ENCODE measurements around the gene HSD11B1L.
"Not testable (repeated sequence)": the region's sequence is repeated elsewhere in the genome, so short reads cannot be mapped to it uniquely, and the experiment has no call there.

The HSD11B1L gene

DNA sequence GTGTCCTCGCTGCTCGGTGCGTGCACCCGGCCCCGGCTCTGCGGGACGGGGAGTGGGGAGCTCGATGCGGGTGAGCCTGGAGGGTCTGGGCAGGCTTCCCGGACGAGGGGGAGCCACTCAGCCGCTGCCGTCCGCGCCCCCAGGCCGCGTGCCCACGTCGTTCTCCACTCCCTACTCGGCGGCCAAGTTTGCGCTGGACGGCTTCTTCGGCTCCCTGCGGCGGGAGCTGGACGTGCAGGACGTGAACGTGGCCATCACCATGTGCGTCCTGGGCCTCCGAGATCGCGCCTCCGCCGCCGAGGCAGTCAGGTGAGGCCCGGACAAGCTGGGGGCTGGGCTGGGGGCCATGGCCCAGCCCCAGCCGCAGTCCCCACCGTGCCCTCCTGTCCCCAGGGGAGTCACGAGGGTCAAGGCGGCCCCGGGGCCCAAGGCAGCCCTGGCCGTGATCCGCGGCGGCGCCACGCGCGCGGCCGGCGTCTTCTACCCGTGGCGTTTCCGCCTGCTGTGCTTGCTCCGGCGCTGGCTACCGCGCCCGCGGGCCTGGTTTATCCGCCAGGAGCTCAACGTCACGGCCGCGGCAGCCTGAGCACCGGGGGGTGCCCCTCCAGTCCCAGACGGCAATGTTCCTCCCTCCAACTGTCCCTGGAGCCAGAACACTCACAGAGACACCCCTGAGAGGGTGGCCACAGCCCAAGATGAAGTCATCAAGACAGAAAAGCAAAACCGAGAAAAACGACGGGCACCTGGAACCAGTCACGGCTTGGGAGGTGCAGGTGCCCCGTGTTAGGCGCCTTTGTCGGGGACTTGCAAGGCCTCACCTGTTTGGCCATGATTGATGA is 6.8 kb downstream of the HSD11B1L start:
- DNase-seq (ENCODE audit: low spot score): no peak

DNA sequence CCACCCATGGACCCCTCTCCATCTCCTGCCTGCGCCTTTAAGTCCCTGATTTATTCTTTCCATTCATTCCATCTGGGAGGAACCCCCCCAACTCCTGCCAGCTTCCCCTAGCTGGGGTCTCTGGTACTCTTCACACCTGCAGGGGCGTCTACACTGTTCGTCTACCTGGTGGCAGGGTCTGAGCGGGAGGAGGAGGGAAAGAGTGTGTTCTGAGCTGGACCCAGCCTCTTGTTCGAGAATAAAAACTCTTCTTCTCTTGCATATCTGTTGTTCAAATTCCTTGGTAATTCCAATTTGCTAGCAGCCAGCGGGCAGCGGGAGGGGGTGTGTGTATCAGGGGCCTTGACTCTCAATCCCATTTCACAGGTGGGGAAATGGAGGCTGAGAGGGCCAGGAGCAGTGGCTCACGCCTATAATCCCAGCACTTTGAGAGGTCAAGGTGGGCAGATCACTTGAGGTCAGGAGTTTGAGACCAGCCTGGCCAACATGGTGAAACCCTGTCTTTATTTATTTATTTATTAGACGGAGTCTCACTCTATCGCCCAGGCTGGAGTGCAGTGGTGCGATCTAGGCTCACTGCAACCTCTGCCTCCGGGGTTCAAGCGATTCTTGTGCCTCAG is 7.5 kb downstream of the HSD11B1L start:
- not testable (repeated sequence) for DNase-seq (ENCODE audit: low spot score)

DNA sequence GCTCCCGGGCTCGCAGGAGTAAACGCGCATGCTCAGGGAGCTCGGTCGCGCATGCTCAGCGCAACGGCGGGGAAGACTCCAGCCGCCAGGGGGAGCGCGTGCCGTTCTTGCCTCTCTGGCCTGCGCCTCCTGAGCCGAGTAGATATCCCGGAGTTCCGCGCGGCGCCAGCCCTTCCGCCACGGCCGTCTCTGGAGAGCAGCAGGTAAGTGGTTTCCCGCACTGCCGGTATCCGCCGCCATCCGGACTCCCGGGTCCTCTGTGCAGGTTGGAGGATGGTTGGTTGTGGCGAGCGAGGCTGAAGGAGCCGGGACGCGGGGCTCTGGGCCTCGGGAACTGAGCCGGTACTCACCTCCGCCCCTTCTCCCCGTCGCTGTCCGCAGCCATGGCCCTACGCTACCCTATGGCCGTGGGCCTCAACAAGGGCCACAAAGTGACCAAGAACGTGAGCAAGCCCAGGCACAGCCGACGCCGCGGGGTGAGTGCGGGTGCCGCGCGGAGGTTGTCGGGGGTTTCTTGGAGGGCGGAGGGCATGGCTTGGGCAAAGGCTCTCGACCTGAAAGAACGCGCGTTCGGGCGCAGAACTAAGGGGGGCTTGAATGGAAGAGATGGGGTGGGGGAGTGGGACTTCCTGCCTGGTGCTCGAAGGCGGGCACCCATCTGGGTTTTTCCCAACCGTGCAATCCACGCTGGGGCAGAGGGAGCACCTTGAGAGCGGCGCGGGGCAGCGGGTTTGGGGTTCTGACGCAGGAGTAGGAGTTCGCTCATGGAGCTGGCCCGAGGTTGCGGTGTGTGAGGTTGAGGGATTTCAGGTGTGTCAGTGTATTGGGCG is 9.5 kb downstream of the HSD11B1L start, which contains the start of gene RPL36:
TSS of gene RPL36 (plus strand) at position 171 of the 830 bp plus-strand sequence. CDS start at position 384, 213 bp downstream.
- peak; percentile 98 for DNase-seq (ENCODE audit: low spot score)

DNA sequence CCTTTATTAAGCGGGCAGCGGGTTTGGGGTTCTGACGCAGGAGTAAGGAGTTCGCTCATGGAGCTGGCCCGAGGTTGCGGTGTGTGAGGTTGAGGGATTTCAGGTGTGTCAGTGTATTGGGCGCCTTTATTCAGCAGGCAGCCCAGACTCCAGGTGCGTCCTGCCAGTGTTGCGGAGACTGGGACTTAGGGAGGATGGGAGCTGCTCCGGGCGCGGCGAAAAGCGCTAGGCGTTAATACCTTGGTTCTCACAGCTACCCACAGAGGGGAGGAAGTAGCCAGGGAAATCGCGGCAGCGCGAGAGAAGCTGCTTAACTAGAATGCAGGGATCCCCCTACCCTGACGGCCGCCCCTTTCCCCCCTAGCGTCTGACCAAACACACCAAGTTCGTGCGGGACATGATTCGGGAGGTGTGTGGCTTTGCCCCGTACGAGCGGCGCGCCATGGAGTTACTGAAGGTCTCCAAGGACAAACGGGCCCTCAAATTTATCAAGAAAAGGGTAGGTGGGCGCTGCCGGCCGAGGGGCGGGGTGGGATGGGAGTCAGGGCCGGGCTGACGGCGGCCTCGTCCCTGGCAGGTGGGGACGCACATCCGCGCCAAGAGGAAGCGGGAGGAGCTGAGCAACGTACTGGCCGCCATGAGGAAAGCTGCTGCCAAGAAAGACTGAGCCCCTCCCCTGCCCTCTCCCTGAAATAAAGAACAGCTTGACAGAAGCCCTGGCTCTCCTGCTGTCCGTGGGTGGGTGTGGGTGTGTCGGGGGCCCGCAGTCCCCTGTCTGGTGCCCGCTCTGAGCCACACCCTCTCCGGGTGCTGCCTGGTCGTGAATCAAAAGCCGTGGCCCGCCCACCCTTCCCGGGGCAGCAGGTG is 10.4 kb downstream of the HSD11B1L start:
- DNase-seq (ENCODE audit: low spot score): peak; percentile 34

DNA sequence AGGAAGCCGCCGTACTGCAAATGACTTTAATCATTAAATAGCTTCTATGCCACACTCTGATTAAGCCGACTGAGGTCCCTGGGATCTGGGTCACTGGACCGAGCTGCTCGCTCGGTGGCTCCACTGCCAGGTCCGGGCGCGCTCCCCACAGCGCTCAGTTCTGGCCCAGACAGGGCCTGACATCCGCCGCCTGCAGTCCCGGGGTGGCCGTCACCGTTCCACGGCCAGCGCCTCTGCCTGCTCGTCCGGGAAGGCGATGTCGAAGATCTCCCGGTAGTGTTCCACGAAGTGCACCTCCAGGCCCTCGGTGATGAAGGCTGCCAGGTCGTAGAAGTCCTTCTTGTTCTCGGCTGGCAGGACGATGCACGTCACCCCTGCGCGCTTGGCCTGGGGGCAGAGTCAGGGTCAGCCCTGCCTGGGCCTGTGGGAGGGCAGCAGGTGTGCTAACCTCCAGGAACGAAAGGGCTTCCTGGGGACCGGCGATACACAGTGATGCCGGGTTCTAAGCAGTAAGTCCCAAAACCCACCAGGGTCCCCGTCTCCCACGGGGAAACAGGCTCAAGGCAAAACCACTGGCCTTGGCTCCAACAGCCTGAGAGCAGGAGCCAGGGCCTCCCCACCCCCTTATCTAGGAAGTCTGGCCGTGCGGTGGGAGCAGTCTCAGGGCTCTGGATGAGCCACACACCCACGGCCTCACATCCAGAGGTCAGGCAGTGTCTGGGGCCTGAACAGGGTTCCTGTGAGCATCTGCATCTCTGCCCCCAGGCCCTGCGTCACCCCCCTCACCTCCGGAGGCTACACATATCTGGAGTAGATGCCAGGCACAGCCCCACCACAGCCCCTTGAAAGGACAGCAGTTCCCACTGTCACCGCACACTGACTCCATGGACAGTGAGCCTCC is 11.2 kb downstream of the HSD11B1L start:
- no peak for DNase-seq (ENCODE audit: low spot score)

DNA sequence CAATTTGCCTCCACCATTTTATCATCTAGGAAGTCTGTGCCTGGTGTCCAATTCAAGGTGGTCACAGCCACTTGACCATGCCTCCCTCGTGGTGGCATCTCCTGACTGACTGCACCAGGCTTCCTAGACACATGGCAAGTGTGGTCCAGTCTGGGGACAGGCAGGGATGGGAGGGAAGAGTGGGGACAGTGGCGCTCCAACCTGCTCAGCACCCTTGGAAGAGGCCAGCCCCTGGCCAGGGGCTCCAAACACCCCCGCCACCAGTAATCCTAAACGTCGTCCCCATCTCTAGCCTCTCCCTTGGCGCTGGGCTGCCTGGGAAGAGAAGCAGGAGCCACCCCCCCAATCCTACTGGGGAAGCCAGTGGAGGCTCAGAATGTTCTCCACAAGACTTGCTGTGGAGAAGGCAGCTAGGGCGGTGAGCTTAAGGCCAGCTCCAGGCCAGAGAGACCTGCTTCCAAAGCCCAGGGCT is 11.9 kb downstream of the HSD11B1L start:
- DNase-seq (ENCODE audit: low spot score): no peak

DNA sequence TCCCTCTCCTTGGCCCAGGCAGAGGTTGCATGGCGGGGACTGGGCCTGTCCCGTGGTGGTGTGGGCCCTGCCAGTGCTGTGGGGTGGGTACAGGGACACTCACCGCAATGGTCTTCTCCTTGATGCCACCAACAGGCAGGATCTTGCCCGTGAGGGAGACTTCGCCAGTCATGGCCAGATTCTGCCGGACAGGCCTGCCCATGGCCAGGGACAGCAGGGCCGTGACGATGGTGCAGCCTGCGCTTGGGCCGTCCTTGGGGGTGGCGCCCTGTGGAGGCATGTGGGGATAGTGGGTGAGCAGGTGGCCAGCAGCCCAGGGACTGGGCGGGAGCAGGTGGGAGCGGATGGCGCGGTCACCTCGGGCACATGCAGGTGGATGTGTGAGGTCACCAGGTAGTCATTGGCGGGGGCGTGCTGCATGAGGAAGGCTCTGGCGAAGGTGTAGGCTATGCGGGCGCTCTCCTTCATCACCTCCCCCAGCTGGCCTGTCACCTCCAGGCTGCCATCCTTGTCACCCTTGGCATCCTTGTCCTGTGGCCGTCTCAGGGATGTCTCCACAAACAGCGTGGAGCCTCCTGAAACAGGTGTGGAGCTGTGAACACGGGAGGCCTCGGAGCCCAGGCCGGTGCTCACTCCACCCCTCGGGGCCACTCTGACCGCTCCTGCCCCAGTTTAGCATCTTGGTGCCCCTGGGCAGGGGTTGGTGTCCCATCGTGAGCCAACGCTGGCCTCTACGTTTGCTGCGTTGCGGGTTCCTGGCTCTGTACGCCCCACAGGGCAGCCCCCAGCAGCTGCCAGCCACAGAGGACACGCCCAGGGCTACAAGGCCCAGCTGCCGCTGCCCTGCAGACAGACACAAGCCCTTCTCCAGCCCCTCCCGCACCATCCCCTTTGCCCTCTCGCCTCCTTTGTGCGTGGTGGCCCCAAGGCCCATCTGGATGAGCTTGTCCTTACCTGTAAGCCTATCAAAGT is 12.7 kb downstream of the HSD11B1L start:
- DNase-seq (ENCODE audit: low spot score): no peak

DNA sequence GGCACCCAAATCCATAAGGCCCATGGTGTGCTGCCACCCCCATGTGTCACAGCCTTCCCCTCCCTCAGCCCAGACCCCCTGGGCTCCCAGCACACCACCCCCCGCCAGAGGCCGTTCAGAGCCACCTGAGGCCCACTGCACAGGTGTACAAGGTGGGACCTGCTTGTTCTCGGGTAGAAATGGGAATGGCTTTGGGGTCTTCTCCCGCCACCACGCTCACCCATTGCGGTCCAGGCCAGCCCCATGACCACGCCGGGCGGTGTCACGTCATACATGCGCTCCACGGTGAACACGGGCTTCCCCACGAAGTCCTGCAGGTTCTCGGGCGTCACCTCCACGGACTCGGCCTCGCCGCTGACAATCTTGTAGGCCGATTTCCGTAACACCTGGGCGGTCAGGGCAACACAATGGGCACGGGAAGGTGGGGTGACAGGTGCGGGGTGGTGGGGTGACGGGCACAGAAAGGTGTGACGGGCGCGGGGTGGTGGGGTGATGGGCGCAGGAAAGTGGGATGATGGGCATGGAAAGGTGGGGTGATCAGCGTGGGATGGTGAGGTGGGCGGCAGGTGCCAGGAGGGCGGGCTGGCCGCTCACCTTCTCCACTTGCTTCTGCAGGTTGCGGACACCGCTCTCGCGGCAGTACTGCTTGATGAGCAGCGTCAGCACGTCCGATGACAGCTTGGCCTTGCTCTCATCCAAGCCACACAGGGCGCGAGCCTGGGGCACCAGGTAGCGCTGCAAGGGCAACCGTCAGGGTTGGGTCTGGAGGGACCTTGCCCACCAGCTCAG is 13.5 kb downstream of the HSD11B1L start:
- no peak for DNase-seq (ENCODE audit: low spot score)

DNA sequence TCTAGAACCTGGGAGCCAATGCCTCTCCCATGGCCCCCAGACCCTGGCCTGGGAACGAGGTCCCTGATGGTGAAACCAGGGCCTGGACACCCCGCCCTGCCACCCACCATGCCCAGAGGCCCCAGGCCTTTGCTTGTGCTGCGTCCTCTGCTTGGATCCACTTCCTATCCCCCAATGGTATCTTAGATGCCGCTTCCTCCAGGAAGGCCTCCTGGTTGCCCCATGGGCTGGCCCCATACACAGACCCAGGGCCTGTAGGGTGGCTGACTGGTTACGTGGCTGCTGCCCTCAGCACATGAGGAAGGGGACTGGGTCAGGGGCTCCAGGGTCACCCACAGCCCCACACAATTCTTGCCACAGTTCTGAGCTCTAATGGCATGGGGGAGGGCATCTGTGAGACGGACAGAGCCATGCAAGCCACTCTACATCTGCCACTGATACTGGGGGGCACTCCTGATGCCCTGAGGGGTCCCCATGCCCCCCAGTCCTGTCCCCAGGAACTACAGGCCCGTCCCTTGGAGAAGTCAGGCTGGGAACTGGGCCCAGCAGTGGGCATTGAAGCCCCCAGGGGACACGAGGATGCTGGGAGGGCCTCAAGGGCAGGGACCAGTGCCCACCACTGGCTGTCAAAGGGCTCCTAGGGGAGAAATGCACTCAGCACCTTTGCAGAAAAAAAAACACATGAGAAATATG is 14.3 kb downstream of the HSD11B1L start:
- DNase-seq (ENCODE audit: low spot score): no peak

DNA sequence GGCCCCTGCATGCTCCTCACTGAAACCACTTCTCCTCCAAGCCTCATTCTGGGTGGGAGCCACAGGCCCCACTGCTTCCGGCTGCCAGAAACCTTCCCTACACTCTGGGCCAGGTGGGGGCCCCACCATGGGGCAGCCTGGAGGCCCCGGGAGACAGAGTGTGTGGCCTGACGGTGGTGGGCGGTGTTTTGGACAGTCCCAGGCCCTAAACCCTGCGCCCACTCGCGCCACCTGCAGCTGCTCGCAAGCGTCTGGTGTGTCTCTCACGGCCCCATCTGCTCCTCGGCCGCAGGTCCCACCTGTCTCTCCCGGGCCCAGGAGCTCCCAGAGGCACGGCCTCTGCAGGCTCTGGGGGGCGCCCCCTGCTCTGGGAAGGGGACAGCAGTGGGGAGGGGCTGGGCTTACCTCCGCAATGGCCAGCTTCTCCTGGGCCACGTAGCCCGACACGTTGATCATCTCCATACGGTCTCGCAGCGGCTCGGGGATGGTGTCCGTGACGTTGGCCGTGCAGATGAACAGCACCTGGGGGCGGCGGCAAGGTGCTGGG is 14.9 kb downstream of the HSD11B1L start:
- no peak for DNase-seq (ENCODE audit: low spot score)

DNA sequence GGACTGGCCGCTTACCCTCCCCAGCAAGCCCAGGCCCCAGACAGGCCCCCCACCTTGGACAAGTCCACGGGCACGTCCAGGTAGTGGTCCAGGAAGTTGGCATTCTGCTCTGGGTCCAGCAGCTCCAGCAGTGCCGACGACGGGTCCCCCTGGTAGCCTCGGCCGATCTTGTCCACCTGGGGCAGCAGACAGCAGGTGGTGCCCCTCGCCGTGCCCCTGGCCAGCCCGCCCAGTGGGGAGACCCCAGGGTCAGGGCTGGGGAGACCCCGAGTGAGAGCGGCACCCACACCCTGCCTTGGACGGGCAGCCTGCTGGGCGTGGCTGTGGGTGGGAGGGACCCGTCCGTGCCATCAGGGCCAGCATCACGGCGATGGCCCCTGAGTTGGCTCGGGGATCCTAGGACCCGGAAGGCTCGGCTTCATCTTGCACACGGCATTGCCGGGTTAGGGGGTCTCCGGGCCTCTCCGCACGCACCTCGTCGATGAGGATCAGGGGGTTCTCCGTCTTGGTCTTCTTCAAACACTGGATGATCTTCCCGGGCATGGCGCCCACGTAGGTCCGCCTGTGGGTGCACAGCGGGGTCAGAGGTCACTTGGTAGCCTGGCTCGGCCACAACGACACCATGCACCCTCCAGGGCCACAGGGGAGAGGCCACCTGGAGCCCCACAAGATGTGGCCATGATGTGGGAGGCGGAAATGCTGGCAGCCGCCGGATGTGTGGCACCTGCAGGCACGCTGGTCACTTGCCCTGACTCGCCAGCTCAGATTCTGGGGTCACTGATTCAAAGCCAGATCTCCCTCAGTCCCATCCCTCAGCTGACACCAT is 15.6 kb downstream of the HSD11B1L start:
- DNase-seq (ENCODE audit: low spot score): no peak

DNA sequence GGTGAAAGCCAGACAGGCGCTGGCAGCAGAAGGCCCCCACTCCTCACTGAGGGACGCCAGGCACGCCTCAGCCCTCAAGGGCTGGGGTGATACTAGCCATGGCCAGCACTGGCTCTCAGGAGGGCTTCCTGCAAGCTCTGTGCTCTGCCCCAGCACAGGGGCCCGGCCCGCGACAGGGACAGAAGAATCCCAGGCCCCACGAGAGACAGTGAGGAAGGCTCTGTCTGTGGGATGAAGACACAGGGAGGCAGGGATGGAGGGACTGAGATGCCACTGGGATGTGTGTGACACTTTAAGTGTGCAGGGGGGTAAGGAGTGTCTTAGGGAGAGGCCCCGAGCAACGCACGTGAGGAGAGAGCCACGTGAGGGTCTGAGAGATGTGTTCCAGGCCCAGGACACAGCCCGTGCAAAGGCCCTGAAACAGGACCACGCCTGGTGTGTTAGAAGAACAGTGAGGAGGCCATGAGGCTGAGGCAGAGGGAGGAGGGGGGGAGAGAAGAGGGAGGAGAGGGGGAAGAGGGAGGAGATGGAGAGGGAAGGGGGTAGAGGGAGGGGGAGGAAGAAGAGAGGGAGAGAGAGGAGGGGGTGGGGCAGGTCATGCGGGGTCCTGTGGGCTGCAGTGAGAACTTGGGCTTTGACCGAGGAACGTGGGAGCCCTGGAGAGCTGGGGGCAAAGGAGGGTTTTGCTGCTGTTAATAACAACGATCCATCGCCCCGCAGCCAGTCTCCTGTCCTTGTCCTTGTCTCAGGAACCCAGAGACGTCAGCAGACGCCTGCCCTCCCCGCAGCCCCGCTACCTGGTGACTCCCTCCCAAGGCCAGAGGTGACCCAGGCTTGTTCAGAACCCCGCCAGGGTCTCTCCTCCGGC is 16.4 kb downstream of the HSD11B1L start:
- no peak for DNase-seq (ENCODE audit: low spot score)

DNA sequence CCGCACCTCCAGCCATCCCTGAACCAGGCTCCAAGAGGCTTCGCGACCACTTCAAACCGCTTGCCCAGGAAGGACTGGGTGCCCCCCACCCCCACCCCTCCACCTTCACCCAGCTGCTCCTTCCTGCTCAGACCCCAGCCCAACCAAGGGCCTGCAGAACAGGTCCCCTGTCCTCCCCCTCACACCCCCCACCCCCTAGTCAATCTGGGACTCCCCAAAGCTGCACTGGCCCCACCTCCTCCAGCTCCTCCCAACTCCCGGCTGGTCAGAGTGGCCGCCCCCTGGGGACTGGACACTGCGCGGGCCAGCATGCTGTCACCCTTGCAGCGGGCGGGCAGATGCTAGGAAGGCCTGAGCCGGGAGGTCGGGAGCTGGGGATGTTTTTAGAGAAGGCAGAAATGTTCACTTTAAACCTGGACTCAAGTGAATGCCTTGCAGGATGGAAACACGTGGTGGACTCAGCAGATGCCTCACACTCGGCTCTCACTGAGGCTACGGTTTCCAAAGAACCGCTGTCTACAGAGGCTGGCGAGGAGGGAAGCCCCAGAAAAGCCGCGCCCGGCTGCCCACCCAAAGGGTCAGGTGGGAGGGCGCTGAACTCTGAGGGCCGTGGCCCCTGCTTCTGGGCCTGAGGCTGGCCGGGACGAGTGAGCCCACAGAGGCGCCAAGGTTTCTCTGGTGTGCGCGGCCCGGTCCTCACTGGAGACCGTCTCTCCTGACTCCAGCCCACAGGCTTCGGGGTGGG is 17.2 kb downstream of the HSD11B1L start:
- no peak for DNase-seq (ENCODE audit: low spot score)

DNA sequence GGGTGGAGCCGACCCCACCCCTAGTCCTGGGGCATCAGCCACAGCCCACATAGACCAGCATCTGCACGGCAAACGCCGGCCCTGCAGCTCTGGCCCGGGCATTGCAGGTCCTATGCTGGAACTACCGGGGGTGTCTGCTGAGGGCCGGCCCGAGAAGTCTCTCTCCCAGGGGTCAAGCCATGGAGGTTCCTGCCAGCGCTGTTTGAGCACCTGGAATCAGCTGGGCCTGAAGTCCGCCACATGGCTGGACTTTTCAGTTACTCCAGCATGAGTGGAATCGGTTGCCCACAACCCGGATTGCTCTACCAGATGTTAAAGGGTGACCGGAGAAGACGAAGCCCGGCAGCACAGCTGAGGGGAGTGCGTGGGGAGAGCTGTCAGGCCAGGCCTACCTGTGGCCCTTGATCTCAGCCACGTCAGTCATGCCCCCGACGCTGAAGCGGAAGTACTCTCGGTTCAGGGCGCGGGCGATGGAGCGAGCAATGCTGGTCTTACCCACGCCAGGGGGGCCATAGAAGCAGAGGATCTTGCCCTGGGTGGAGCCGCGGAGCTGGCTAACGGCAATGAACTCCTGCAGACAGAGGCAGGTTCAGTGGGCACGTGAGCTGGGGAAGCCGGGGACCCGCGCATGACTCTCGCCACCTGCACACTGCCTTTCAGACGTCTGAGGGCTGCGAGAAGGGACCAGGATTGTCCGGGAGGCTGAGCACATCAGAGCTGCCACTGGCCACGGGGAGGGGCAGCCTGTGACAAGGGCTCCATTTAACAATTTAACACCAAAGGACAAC is 18.0 kb downstream of the HSD11B1L start:
- DNase-seq (ENCODE audit: low spot score): no peak
